HCT116 (cell line): Measurements from ENCODE around the gene TIAM1. TPM values are rescaled to one million over a fixed set of nuclear protein-coding genes. Genes with fewer than 3 reads are reported as not detected.

ENCODE experiments used
- ATAC-seq: fragments of 200-7000 bp; cut with Tn5 transposase; 2 replicates; pipeline ENCODE4 v1.9.1; 2020; ENCODE audit warnings: mild to moderate bottlenecking, moderate library complexity
- BruUV-seq: library from RNA; stranded (reverse); fragments of 400-500 nt; replicated peaks from 2 replicates; lab custom pipeline; 2021; lab: Mats Ljungman, UMichigan
- CTCF ChIA-PET: fragments of 300-600 bp; sonication (Branson Sonifier 250); formaldehyde crosslinking; loops from one replicate; lab custom pipeline; 2021; ENCODE audit warnings: antibody characterized with exemption; lab: Charles Lee
- POLR2A ChIA-PET: fragments of 300-600, 350-600 bp; sonication (Branson Sonifier 250); formaldehyde crosslinking; loops from one replicate; lab custom pipeline; 2021; ENCODE audit warnings: antibody characterized with exemption; lab: Charles Lee
- RAD21 ChIA-PET, 2 experiments: fragments of 300-600 bp; sonication (Branson Sonifier 250); formaldehyde crosslinking; loops; one replicate each; lab custom pipeline; 2023; ENCODE audit warnings: low total read pairs in 2 of 2; ENCODE audit not compliant: uncharacterized antibody in 2 of 2, unreplicated experiment in 2 of 2, low non-redundant PET in 1 of 2; lab: Charles Lee
- DNase-seq: peaks from one replicate; pipeline ENCODE4 v3.0.0-alpha.2; 2010; ENCODE audit warnings: low read depth, low spot score
- H2AFZ ChIP-seq: fragments of 200-600 bp; shearing (Covaris generic), sonication (generic); 2 replicates; pipeline ENCODE4 v1.6.1; 2017; ENCODE audit warnings: low read depth, mixed run types, mixed read lengths, antibody characterized with exemption, low read length; ENCODE audit not compliant: poor library complexity, severe bottlenecking
- H3K27ac ChIP-seq: 2 replicates; pipeline ENCODE4 v1.5.1; 2012; ENCODE audit warnings: low read depth, low read length
- H3K27me3 ChIP-seq: fragments of 200-600 bp; sonication (generic); 2 replicates; pipeline ENCODE4 v1.6.1; 2016; ENCODE audit warnings: mixed run types, low read length, mixed read lengths; ENCODE audit not compliant: insufficient read depth
- H3K36me3 ChIP-seq, 2 experiments: fragments of 200-500 bp in 1 of 2; fragments of 200-600 bp in 1 of 2; sonication (Bioruptor generic) in 1 of 2; sonication (generic) in 1 of 2; 2 replicates each; pipeline versions ENCODE4 v1.5.1 to v1.6.1; 2014 to 2016; ENCODE audit warnings: low read length in 2 of 2, inconsistent platforms in 1 of 2, mixed read lengths in 1 of 2, mixed run types in 1 of 2; ENCODE audit not compliant: insufficient read depth in 2 of 2, control insufficient read depth in 1 of 2
- H3K4me1 ChIP-seq, 2 experiments: fragments of 200-600 bp in 1 of 2; sonication (generic) in 1 of 2; 2 replicates each; pipeline versions ENCODE4 v1.5.1 to v1.6.1; 2012 to 2017; ENCODE audit warnings: low read length in 2 of 2, inconsistent platforms in 1 of 2, mild to moderate bottlenecking in 1 of 2, mixed read lengths in 1 of 2, mixed run types in 1 of 2, moderate library complexity in 1 of 2; ENCODE audit not compliant: insufficient read depth in 2 of 2, control insufficient read depth in 1 of 2
- H3K4me2 ChIP-seq: fragments of 200-600 bp; sonication (generic); 2 replicates; pipeline ENCODE4 v1.6.1; 2017; ENCODE audit warnings: mixed run types, low read length, mixed read lengths
- H3K4me3 ChIP-seq, 2 experiments: fragments of 200-600 bp in 1 of 2; sonication (generic) in 1 of 2; replicated peaks in 1 of 2; 2 replicates each; pipeline ENCODE4 v1.5.1; 2011 to 2016; ENCODE audit warnings: low read length in 2 of 2, control low read depth in 1 of 2, low read depth in 1 of 2, mild to moderate bottlenecking in 1 of 2, mixed read lengths in 1 of 2, mixed run types in 1 of 2
- H3K79me2 ChIP-seq: fragments of 200-600 bp; sonication (generic); 2 replicates; pipeline ENCODE4 v1.6.1; 2017; ENCODE audit warnings: mild to moderate bottlenecking, mixed run types, low read length, moderate library complexity, mixed read lengths; ENCODE audit not compliant: insufficient read depth
- H3K9ac ChIP-seq: fragments of 200-600 bp; sonication (generic); 2 replicates; pipeline ENCODE4 v1.6.1; 2016; ENCODE audit warnings: low read length, mixed read lengths
- H3K9me2 ChIP-seq: fragments of 200-600 bp; sonication (generic), shearing (Covaris generic); 2 replicates; pipeline ENCODE4 v1.6.1; 2017; ENCODE audit warnings: mixed run types, mild to moderate bottlenecking, moderate library complexity; ENCODE audit not compliant: insufficient read depth
- H3K9me3 ChIP-seq, 2 experiments: fragments of 200-500 bp in 1 of 2; fragments of 200-600 bp in 1 of 2; sonication (Bioruptor generic) in 1 of 2; sonication (generic) in 1 of 2; 2 replicates each; pipeline ENCODE4 v1.6.1; 2014 to 2017; ENCODE audit warnings: low read length in 2 of 2, mixed read lengths in 2 of 2, inconsistent platforms in 1 of 2, low read depth in 1 of 2, mild to moderate bottlenecking in 1 of 2, mixed run types in 1 of 2, moderate library complexity in 1 of 2; ENCODE audit not compliant: control insufficient read depth in 1 of 2, insufficient read depth in 1 of 2
- H4K20me1 ChIP-seq: fragments of 200-600 bp; sonication (generic), shearing (Covaris generic); 2 replicates; pipeline ENCODE4 v1.6.1; 2017; ENCODE audit warnings: mixed run types, mild to moderate bottlenecking, moderate library complexity; ENCODE audit not compliant: insufficient read depth
- CEBPB ChIP-seq: IDR thresholded peaks from 2 replicates; pipeline ENCODE4 v1.6.1; 2012; ENCODE audit warnings: low read depth
- EGR1 ChIP-seq: IDR thresholded peaks from 2 replicates; pipeline ENCODE4 v1.6.1; 2012; ENCODE audit warnings: low read depth
- POLR2A ChIP-seq: IDR thresholded peaks from 2 replicates; pipeline ENCODE4 v1.7.0; 2011; ENCODE audit warnings: borderline replicate concordance; ENCODE audit not compliant: insufficient read depth, insufficient read length; ENCODE audit errors: extremely low read depth
- SIN3A ChIP-seq: IDR thresholded peaks from 2 replicates; pipeline ENCODE4 v1.6.1; 2012; ENCODE audit warnings: low read depth
- ZFX ChIP-seq: fragments of 450-650 bp; IDR thresholded peaks from 2 replicates; pipeline ENCODE4 v1.6.1; 2017
- intact Hi-C: fragments of 100-400 bp; cut with micrococcal nuclease; formaldehyde crosslinking; loops from 2 replicates; pipeline ENCODE4 v1.10.0; 2022
- total RNA-seq: library from RNA; stranded (reverse); gene quantifications from one replicate; pipeline ENCODE4 v1.2.1, GENCODE V29; 2021; ENCODE audit not compliant: unreplicated experiment
- TF ChIP-seq, protein P1 (sequence below): IDR thresholded peaks from 2 replicates; pipeline ENCODE4 v1.6.1; 2012; ENCODE audit warnings: low read depth

TIAM1 gene
- total RNA-seq, 1 experiment from 2014 or later = 47.8 TPM

GRCh38 chr21:31151156-31152045 is 192.7 kb downstream of the TIAM1 start:
- no TSS peak for BruUV-seq
- no peak for ATAC-seq
- intact Hi-C loops = no loop called here
- TF ChIP-seq POLR2A = no peak
- TF ChIP-seq, protein P1, sequence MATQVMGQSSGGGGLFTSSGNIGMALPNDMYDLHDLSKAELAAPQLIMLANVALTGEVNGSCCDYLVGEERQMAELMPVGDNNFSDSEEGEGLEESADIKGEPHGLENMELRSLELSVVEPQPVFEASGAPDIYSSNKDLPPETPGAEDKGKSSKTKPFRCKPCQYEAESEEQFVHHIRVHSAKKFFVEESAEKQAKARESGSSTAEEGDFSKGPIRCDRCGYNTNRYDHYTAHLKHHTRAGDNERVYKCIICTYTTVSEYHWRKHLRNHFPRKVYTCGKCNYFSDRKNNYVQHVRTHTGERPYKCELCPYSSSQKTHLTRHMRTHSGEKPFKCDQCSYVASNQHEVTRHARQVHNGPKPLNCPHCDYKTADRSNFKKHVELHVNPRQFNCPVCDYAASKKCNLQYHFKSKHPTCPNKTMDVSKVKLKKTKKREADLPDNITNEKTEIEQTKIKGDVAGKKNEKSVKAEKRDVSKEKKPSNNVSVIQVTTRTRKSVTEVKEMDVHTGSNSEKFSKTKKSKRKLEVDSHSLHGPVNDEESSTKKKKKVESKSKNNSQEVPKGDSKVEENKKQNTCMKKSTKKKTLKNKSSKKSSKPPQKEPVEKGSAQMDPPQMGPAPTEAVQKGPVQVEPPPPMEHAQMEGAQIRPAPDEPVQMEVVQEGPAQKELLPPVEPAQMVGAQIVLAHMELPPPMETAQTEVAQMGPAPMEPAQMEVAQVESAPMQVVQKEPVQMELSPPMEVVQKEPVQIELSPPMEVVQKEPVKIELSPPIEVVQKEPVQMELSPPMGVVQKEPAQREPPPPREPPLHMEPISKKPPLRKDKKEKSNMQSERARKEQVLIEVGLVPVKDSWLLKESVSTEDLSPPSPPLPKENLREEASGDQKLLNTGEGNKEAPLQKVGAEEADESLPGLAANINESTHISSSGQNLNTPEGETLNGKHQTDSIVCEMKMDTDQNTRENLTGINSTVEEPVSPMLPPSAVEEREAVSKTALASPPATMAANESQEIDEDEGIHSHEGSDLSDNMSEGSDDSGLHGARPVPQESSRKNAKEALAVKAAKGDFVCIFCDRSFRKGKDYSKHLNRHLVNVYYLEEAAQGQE = no peak
- no peak for TF ChIP-seq EGR1
- TF ChIP-seq ZFX = no peak
- TF ChIP-seq CEBPB = no peak
- TF ChIP-seq SIN3A = no peak
- TF ChIP-seq, all 23 proteins: peak for 0
- H3K4me2 ChIP-seq = no peak overlapping the region
- ChIA-PET POLR2A (interaction anchor here (0.7 kb wide), 1 partner anchor 29 kb away, joined by 3 read pairs; no protein-coding TSS in a partner anchor), RAD21 (no interaction called here), CTCF (no interaction called here)
- no peaks in the 10 kb centered on the region; a peak in 1 of 4 replicates for H3K36me3 ChIP-seq
- H3K4me1 ChIP-seq = no peaks in the 10 kb centered on the region
- no peaks in the 10 kb centered on the region for H4K20me1 ChIP-seq
- no peak overlapping the region for H3K27ac ChIP-seq
- no peaks in the 10 kb centered on the region for H3K79me2 ChIP-seq
- no peaks in the 10 kb centered on the region for H3K27me3 ChIP-seq
- H3K9ac ChIP-seq = no peak overlapping the region
- no peak overlapping the region for H2AFZ ChIP-seq
- no peaks in the 10 kb centered on the region for H3K9me3 ChIP-seq
- DNase-seq = no peak
- H3K9me2 ChIP-seq = no peaks in the 10 kb centered on the region
- H3K4me3 ChIP-seq = no peak overlapping the region
